Measurements from ENCODE around the gene RENBP. TPM values are rescaled to one million over a fixed set of nuclear protein-coding genes. Genes with fewer than 3 reads are reported as not detected.

RENBP gene
- total RNA-seq, 1 donor from 2014 or later, result 2.5 TPM

GRCh38 chrX:153957224-153957623 lies 12.8 kb upstream of the RENBP start:
- H3K4me1 Mint-ChIP-seq (ENCODE audit: low read depth), result no peaks in the 10 kb centered on the region
- H3K27ac Mint-ChIP-seq, result no peak overlapping the region
- H3K9me3 Mint-ChIP-seq (ENCODE audit: low read depth), result no peaks in the 10 kb centered on the region

GRCh38 chrX:153956044-153956907 lies 11.8 kb upstream of the RENBP start:
- no peak overlapping the region for H3K27ac Mint-ChIP-seq
- no peak for DNase-seq (ENCODE audit: low spot score, unreplicated experiment)
- no peaks in the 10 kb centered on the region for H3K27me3 Mint-ChIP-seq
- no peak for TF ChIP-seq CTCF (IDR thresholded peaks at IDR 0.05; ENCODE audit: unreplicated experiment)
- peaks cover 23% of the 10 kb centered on the region for H3K36me3 Mint-ChIP-seq (ENCODE audit: insufficient read depth)
- no peaks in the 10 kb centered on the region for H3K9me3 Mint-ChIP-seq (ENCODE audit: low read depth)
- H3K4me1 Mint-ChIP-seq (ENCODE audit: low read depth), result no peaks in the 10 kb centered on the region
- H3K4me3 Mint-ChIP-seq (ENCODE audit: low read depth), result no peak overlapping the region

More at GRCh38 chrX:153957224-153957623, 12.8 kb upstream of the RENBP start:
- TF ChIP-seq CTCF (IDR thresholded peaks at IDR 0.05; ENCODE audit: unreplicated experiment), result no peak
- Mint-ChIP-seq H3K36me3 (ENCODE audit: insufficient read depth) (peaks cover 20% of the 10 kb centered on the region), H3K27me3 (no peaks in the 10 kb centered on the region), H3K4me3 (ENCODE audit: low read depth) (no peak overlapping the region)
- no peak for DNase-seq (ENCODE audit: low spot score, unreplicated experiment)

GRCh38 chrX:153955228-153955732 lies 10.8 kb upstream of the RENBP start:
- Mint-ChIP-seq H3K27me3 (no peaks in the 10 kb centered on the region), H3K9me3 (ENCODE audit: low read depth) (no peaks in the 10 kb centered on the region), H3K27ac (peak overlapping the region; percentile 45), H3K4me1 (ENCODE audit: low read depth) (no peaks in the 10 kb centered on the region), H3K36me3 (ENCODE audit: insufficient read depth) (peaks cover 28% of the 10 kb centered on the region), H3K4me3 (ENCODE audit: low read depth) (no peak overlapping the region)
- no peak for TF ChIP-seq CTCF (IDR thresholded peaks at IDR 0.05; ENCODE audit: unreplicated experiment)
- no peak for DNase-seq (ENCODE audit: low spot score, unreplicated experiment)

GRCh38 chrX:153954558-153955227 lies 10.2 kb upstream of the RENBP start:
- H3K27me3 Mint-ChIP-seq, result no peaks in the 10 kb centered on the region
- no peak overlapping the region for H3K4me3 Mint-ChIP-seq (ENCODE audit: low read depth)
- TF ChIP-seq CTCF (IDR thresholded peaks at IDR 0.05; ENCODE audit: unreplicated experiment), result no peak
- no peak overlapping the region for H3K27ac Mint-ChIP-seq
- H3K36me3 Mint-ChIP-seq (ENCODE audit: insufficient read depth), result peaks cover 28% of the 10 kb centered on the region
- no peak for DNase-seq (ENCODE audit: low spot score, unreplicated experiment)
- H3K4me1 Mint-ChIP-seq (ENCODE audit: low read depth), result no peaks in the 10 kb centered on the region
- no peaks in the 10 kb centered on the region for H3K9me3 Mint-ChIP-seq (ENCODE audit: low read depth)

GRCh38 chrX:153953892-153954557 lies 9.6 kb upstream of the RENBP start:
- Mint-ChIP-seq H3K9me3 (ENCODE audit: low read depth) (no peaks in the 10 kb centered on the region), H3K27me3 (no peaks in the 10 kb centered on the region), H3K27ac (no peak overlapping the region), H3K4me1 (ENCODE audit: low read depth) (no peaks in the 10 kb centered on the region), H3K36me3 (ENCODE audit: insufficient read depth) (peaks cover 31% of the 10 kb centered on the region), H3K4me3 (ENCODE audit: low read depth) (no peak overlapping the region)
- TF ChIP-seq CTCF (IDR thresholded peaks at IDR 0.05; ENCODE audit: unreplicated experiment), result peak; percentile 20
- no peak for DNase-seq (ENCODE audit: low spot score, unreplicated experiment)

All from progenitor cell of endocrine pancreas (in vitro differentiated cells).